K562 (cell line): ENCODE data around the gene ZC3H18. TPM values are rescaled to one million over a fixed set of nuclear protein-coding genes. Genes with fewer than 3 reads are reported as not detected.

Experiments used
- ATAC-seq: fragments of 200-7000 bp; cut with Tn5 transposase; 3 replicates; pipeline ENCODE4 v1.9.1; 2020; ENCODE audit warnings: moderate library complexity
- BruUV-seq: library from RNA; stranded (reverse); fragments of 400-500 nt; replicated peaks from 2 replicates; lab custom pipeline; 2021; lab: Mats Ljungman, UMichigan
- CTCF ChIA-PET: fragments of 300-600 bp; formaldehyde crosslinking; extraction: SDS; loops from one replicate; lab custom pipeline; 2021; ENCODE audit warnings: low intra/inter-chr PET ratio; lab: Yijun Ruan, JAX
- POLR2A ChIA-PET: fragments of 300-600, 350-650 bp; sonication (Branson Sonifier 250); formaldehyde crosslinking; extraction: SDS; loops from one replicate; lab custom pipeline; 2021; ENCODE audit warnings: antibody characterized with exemption, inconsistent platforms; lab: Yijun Ruan, JAX
- DNase-seq, 4 experiments: peaks; one replicate each; pipeline versions ENCODE4 v3.0.0 to v3.0.0-alpha.2; 2011 to 2018; ENCODE audit warnings: low spot score in 3 of 4, mixed read lengths in 3 of 4; ENCODE audit errors: extremely low read depth in 1 of 4
- FAIRE-seq: peaks from 2 replicates; lab custom pipeline; 2011; peaks lifted over from hg19 to GRCh38; lab: Jason Lieb, UNC
- H2AFZ ChIP-seq: 2 replicates; pipeline ENCODE4 v1.6.0; 2011; ENCODE audit warnings: low read depth, low read length, control low read depth, inconsistent platforms
- H3K27ac ChIP-seq: fragments of 200-600 bp; 3 replicates; pipeline ENCODE4 v1.8.0; 2011; ENCODE audit warnings: low read depth, mild to moderate bottlenecking, control low read depth, inconsistent platforms, low read length, moderate library complexity, mixed read lengths; ENCODE audit errors: extremely low read depth
- H3K27me3 ChIP-seq, 2 experiments: fragments of 300-600 bp in 1 of 2; 2 replicates in 1 of 2; 3 replicates in 1 of 2; pipeline versions ENCODE4 v1.6.0 to v1.8.0; 2011; ENCODE audit warnings: inconsistent platforms in 2 of 2, low read length in 2 of 2, mild to moderate bottlenecking in 1 of 2, mixed read lengths in 1 of 2, moderate library complexity in 1 of 2; ENCODE audit not compliant: control insufficient read depth in 2 of 2, insufficient read depth in 2 of 2
- H3K36me3 ChIP-seq: fragments of 300-600 bp; 3 replicates; pipeline ENCODE4 v1.8.0; 2011; ENCODE audit warnings: mild to moderate bottlenecking, low read length, inconsistent platforms; ENCODE audit not compliant: control insufficient read depth, insufficient read depth
- H3K4me1 ChIP-seq, 2 experiments: fragments of 200-600 bp in 1 of 2; replicated peaks in 1 of 2; 2 replicates in 1 of 2; 3 replicates in 1 of 2; pipeline versions ENCODE4 v1.5.1 to v1.8.0; 2011; ENCODE audit warnings: inconsistent platforms in 2 of 2, low read length in 2 of 2, mild to moderate bottlenecking in 1 of 2, mixed read lengths in 1 of 2, moderate library complexity in 1 of 2; ENCODE audit not compliant: control insufficient read depth in 2 of 2, insufficient read depth in 2 of 2
- H3K4me2 ChIP-seq: 2 replicates; pipeline ENCODE4 v1.6.1; 2011; ENCODE audit warnings: low read length, control low read depth, inconsistent platforms, mixed read lengths; ENCODE audit not compliant: insufficient read depth
- H3K4me3 ChIP-seq: fragments of 200-600 bp; sonication (generic), shearing (Covaris generic); 2 replicates; pipeline ENCODE4 v1.5.1; 2016; ENCODE audit warnings: control low read depth, inconsistent platforms
- H3K79me2 ChIP-seq: fragments of 200-600 bp; 3 replicates; pipeline ENCODE4 v1.8.0; 2011; ENCODE audit warnings: low read length, inconsistent platforms; ENCODE audit not compliant: control insufficient read depth, insufficient read depth
- H3K9ac ChIP-seq, 2 experiments: 2 replicates each; pipeline versions ENCODE4 v1.6.0 to v1.6.1; 2011; ENCODE audit warnings: low read depth in 2 of 2, low read length in 2 of 2, control low read depth in 1 of 2, inconsistent platforms in 1 of 2, mild to moderate bottlenecking in 1 of 2, mixed read lengths in 1 of 2; ENCODE audit not compliant: insufficient read depth in 1 of 2
- H3K9me1 ChIP-seq: one replicate; pipeline ENCODE4 v1.6.0; 2011; ENCODE audit warnings: inconsistent platforms, mild to moderate bottlenecking, low read length, moderate library complexity; ENCODE audit not compliant: control insufficient read depth, insufficient read depth
- H3K9me3 ChIP-seq: replicated peaks from 2 replicates; pipeline ENCODE4 v1.5.1; 2011; ENCODE audit warnings: low read depth, low read length, inconsistent platforms; ENCODE audit not compliant: control insufficient read depth, insufficient read depth
- H4K20me1 ChIP-seq: replicated peaks from 2 replicates; pipeline ENCODE4 v1.6.1; 2011; ENCODE audit warnings: low read length, inconsistent platforms, mixed read lengths; ENCODE audit not compliant: control insufficient read depth, insufficient read depth
- FOXA3 ChIP-seq, 2 experiments: fragments of 450-650 bp in 1 of 2; sonication (generic) in 1 of 2; formaldehyde crosslinking; IDR thresholded peaks in 1 of 2; conservative IDR thresholded peaks in 1 of 2; 2 replicates each; pipeline versions ENCODE4 v1.4.0 to v1.8.0; 2020 to 2022; ENCODE audit warnings: mild to moderate bottlenecking in 2 of 2, missing genetic modification reagents in 1 of 2
- KLF13 ChIP-seq: fragments of 450-650 bp; IDR thresholded peaks from 2 replicates; pipeline ENCODE4 v1.6.1; 2016; ENCODE audit warnings: missing genetic modification characterization, low read depth, mild to moderate bottlenecking, missing compliant biosample characterization, moderate library complexity, borderline replicate concordance
- MCM2 ChIP-seq: fragments of 450-650 bp; IDR thresholded peaks from 2 replicates; pipeline ENCODE4 v1.6.1; 2017; ENCODE audit warnings: low read depth, mild to moderate bottlenecking
- NCOA4 ChIP-seq: fragments of 450-650 bp; IDR thresholded peaks from 2 replicates; pipeline ENCODE4 v1.6.1; 2018; ENCODE audit warnings: mild to moderate bottlenecking; ENCODE audit not compliant: partially characterized antibody
- SLC30A9 ChIP-seq: fragments of 250-450 bp; sonication (Bioruptor Pico); IDR thresholded peaks from 2 replicates; pipeline ENCODE4 v1.8.0; 2022; ENCODE audit warnings: mild to moderate bottlenecking, moderate library complexity
- ZKSCAN8 ChIP-seq: fragments of 200-800 bp; sonication (Bioruptor generic); IDR thresholded peaks from 2 replicates; pipeline ENCODE4 v1.6.1; 2016; ENCODE audit warnings: missing genetic modification characterization, missing compliant biosample characterization
- WGBS: fragments of 100-300 bp; shearing (Covaris generic); methylation state at CpG from one replicate; pipeline ENCODE4 v1.1.6; 2016; ENCODE audit warnings: low coverage, mixed read lengths; ENCODE audit not compliant: insufficient coverage; ENCODE audit errors: missing lambda C conversion rate; 5-methylcytosine and 5-hydroxymethylcytosine counted together
- in situ Hi-C: fragments of 300-500 bp; cut with MboI; formaldehyde crosslinking; loops from 4 replicates; pipeline ENCODE4 v1.15.0; 2018; ENCODE audit warnings: inconsistent platforms, mixed read lengths
- intact Hi-C: fragments of 100-400 bp; cut with micrococcal nuclease; formaldehyde crosslinking; loops from 2 replicates; pipeline ENCODE4 v1.14.2; 2022
- polyA plus RNA-seq, 8 experiments: library from polyadenylated mRNA; depleted of rRNA in 4 of 8; stranded (reverse) in 5 of 8; unstranded in 3 of 8; fragments of >200 nt; fragmentation: Nextera tagmentation in 2 of 8; fragmentation: Illumina TruSeq in 1 of 8; extraction: Ambion mirVana in 2 of 8; extraction: Trizol in 1 of 8; gene quantifications; 2 replicates each; pipeline versions ENCODE4 v1.2.1 to v1.2.3, GENCODE V29; 2011 to 2014; ENCODE audit warnings: inconsistent platforms in 1 of 8, missing spikeins in 1 of 8
- total RNA-seq, 7 experiments: library from RNA; depleted of rRNA in 6 of 7; stranded (reverse); fragments of >200 nt in 6 of 7; fragmentation: Illumina TruSeq in 2 of 7; extraction: Trizol in 2 of 7; gene quantifications; 2 replicates each; pipeline versions ENCODE4 v1.2.1 to v1.2.3, GENCODE V29; 2011 to 2021; ENCODE audit warnings: low replicate concordance in 1 of 7
- TF ChIP-seq, protein P1 (sequence below): sonication (generic); formaldehyde crosslinking; IDR thresholded peaks from 2 replicates; pipeline ENCODE4 v1.8.0; 2022; ENCODE audit warnings: mild to moderate bottlenecking, missing genetic modification reagents, borderline replicate concordance
- TF ChIP-seq, protein P2 (sequence below): fragments of 250-450 bp; sonication (Bioruptor Pico); IDR thresholded peaks from 2 replicates; pipeline ENCODE4 v1.8.0; 2022; ENCODE audit warnings: inconsistent platforms, mild to moderate bottlenecking, moderate library complexity, borderline replicate concordance
- TF ChIP-seq, protein P3 (sequence below): sonication (generic); formaldehyde crosslinking; IDR thresholded peaks from 2 replicates; pipeline ENCODE4 v1.8.1; 2023; ENCODE audit warnings: mild to moderate bottlenecking, missing genetic modification reagents
- TF ChIP-seq, protein P4 (sequence below): sonication (generic); formaldehyde crosslinking; IDR thresholded peaks from 2 replicates; pipeline ENCODE4 v1.8.0; 2022; ENCODE audit warnings: mild to moderate bottlenecking, missing genetic modification reagents

The ZC3H18 gene
- total and polyA plus RNA-seq, 9 of the 15 experiments (the other 6 are each of a cell fraction or from before 2014, with no cell fraction given), result 1.7 to 88.7 (median 26.9) TPM

DNA sequence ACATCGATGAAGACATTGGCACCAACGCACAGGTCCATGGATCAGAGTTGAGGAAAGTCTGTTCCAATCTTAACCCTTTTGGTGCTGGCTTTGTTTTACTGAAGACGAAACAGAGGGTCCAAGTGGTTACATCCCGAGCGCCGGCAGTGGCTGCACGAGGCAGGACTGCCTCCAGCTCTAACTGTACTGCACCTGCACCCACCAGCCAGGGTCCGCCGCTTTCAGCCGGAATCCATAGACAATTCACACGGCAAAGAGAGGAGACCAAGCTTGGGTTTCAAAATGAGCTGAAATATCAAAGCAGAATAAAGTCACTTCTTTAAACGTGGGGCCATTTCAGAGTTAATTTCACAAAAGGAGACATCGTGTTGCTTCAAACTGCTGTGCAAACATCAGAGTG, 21.2 kb upstream of the ZC3H18 start:
- Histone ChIP-seq H4K20me1 (no peaks in the 10 kb centered on the region), H3K36me3 (no peaks in the 10 kb centered on the region), H3K27me3 (peaks cover 21 to 31% of the 10 kb centered on the region in 2 experiments; a peak in 4 of 5 replicates), H3K4me3 (no peak overlapping the region), H3K9me3 (peaks cover 4% of the 10 kb centered on the region; the same call in 1 of the 2 replicates), H3K9me1 (no peaks in the 10 kb centered on the region), H3K4me2 (no peak overlapping the region), H3K4me1 (peaks cover 25 to 39% of the 10 kb centered on the region in 2 experiments), H3K9ac (peak overlapping the region in 1 of 2 experiments; percentile 45; a peak in 1 of 4 replicates), H3K27ac (no peak overlapping the region), H3K79me2 (no peaks in the 10 kb centered on the region), H2AFZ (no peak overlapping the region)
- no TSS peak for BruUV-seq
- no peak for DNase-seq
- in situ Hi-C loops, result no loop called here
- no peak for ATAC-seq
- FAIRE-seq, result peak; percentile 65
- intact Hi-C loops, result no loop called here
- CTCF ChIA-PET, result no interaction called here
- POLR2A ChIA-PET, result interaction anchor here (0.7 to 1.3 kb wide), 2 partner anchors 88 kb away, joined by 3 read pairs; no protein-coding TSS in a partner anchor
- 49% methylated on average over 13 of the region's 13 CpGs for WGBS
- TF ChIP-seq SLC30A9 (CRISPR knock-in tag) (no peak), ZKSCAN8 (CRISPR knock-in tag) (no peak), NCOA4 (no peak), MCM2 (no peak), KLF13 (tag) (no peak), FOXA3 (CRISPR knock-in tag; conservative IDR thresholded peaks at IDR 0.05 in 1 of 2, IDR thresholded peaks at IDR 0.05 in 1 of 2) (0 out of 4 replicates have a peak, but pooled peaks of 1 of the 2 experiments have one; percentile 12)
- TF ChIP-seq, protein P1, sequence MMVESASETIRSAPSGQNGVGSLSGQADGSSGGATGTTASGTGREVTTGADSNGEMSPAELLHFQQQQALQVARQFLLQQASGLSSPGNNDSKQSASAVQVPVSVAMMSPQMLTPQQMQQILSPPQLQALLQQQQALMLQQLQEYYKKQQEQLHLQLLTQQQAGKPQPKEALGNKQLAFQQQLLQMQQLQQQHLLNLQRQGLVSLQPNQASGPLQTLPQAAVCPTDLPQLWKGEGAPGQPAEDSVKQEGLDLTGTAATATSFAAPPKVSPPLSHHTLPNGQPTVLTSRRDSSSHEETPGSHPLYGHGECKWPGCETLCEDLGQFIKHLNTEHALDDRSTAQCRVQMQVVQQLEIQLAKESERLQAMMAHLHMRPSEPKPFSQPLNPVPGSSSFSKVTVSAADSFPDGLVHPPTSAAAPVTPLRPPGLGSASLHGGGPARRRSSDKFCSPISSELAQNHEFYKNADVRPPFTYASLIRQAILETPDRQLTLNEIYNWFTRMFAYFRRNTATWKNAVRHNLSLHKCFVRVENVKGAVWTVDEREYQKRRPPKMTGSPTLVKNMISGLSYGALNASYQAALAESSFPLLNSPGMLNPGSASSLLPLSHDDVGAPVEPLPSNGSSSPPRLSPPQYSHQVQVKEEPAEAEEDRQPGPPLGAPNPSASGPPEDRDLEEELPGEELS (CRISPR knock-in tag), result no peak
- TF ChIP-seq, protein P2, sequence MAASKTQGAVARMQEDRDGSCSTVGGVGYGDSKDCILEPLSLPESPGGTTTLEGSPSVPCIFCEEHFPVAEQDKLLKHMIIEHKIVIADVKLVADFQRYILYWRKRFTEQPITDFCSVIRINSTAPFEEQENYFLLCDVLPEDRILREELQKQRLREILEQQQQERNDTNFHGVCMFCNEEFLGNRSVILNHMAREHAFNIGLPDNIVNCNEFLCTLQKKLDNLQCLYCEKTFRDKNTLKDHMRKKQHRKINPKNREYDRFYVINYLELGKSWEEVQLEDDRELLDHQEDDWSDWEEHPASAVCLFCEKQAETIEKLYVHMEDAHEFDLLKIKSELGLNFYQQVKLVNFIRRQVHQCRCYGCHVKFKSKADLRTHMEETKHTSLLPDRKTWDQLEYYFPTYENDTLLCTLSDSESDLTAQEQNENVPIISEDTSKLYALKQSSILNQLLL (CRISPR knock-in tag), result no peak
- TF ChIP-seq, protein P3, sequence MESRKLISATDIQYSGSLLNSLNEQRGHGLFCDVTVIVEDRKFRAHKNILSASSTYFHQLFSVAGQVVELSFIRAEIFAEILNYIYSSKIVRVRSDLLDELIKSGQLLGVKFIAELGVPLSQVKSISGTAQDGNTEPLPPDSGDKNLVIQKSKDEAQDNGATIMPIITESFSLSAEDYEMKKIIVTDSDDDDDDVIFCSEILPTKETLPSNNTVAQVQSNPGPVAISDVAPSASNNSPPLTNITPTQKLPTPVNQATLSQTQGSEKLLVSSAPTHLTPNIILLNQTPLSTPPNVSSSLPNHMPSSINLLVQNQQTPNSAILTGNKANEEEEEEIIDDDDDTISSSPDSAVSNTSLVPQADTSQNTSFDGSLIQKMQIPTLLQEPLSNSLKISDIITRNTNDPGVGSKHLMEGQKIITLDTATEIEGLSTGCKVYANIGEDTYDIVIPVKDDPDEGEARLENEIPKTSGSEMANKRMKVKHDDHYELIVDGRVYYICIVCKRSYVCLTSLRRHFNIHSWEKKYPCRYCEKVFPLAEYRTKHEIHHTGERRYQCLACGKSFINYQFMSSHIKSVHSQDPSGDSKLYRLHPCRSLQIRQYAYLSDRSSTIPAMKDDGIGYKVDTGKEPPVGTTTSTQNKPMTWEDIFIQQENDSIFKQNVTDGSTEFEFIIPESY, result 0 out of 2 replicates have a peak, but pooled peaks have one; percentile 1
- TF ChIP-seq, protein P4, sequence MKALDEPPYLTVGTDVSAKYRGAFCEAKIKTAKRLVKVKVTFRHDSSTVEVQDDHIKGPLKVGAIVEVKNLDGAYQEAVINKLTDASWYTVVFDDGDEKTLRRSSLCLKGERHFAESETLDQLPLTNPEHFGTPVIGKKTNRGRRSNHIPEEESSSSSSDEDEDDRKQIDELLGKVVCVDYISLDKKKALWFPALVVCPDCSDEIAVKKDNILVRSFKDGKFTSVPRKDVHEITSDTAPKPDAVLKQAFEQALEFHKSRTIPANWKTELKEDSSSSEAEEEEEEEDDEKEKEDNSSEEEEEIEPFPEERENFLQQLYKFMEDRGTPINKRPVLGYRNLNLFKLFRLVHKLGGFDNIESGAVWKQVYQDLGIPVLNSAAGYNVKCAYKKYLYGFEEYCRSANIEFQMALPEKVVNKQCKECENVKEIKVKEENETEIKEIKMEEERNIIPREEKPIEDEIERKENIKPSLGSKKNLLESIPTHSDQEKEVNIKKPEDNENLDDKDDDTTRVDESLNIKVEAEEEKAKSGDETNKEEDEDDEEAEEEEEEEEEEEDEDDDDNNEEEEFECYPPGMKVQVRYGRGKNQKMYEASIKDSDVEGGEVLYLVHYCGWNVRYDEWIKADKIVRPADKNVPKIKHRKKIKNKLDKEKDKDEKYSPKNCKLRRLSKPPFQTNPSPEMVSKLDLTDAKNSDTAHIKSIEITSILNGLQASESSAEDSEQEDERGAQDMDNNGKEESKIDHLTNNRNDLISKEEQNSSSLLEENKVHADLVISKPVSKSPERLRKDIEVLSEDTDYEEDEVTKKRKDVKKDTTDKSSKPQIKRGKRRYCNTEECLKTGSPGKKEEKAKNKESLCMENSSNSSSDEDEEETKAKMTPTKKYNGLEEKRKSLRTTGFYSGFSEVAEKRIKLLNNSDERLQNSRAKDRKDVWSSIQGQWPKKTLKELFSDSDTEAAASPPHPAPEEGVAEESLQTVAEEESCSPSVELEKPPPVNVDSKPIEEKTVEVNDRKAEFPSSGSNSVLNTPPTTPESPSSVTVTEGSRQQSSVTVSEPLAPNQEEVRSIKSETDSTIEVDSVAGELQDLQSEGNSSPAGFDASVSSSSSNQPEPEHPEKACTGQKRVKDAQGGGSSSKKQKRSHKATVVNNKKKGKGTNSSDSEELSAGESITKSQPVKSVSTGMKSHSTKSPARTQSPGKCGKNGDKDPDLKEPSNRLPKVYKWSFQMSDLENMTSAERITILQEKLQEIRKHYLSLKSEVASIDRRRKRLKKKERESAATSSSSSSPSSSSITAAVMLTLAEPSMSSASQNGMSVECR, result no peak
